ENCODE measurements around the gene GAB2.
"Not testable (repeated sequence)": the region's sequence is repeated elsewhere in the genome, so short reads cannot be mapped to it uniquely, and the experiment has no call there.

Gene GAB2

DNA sequence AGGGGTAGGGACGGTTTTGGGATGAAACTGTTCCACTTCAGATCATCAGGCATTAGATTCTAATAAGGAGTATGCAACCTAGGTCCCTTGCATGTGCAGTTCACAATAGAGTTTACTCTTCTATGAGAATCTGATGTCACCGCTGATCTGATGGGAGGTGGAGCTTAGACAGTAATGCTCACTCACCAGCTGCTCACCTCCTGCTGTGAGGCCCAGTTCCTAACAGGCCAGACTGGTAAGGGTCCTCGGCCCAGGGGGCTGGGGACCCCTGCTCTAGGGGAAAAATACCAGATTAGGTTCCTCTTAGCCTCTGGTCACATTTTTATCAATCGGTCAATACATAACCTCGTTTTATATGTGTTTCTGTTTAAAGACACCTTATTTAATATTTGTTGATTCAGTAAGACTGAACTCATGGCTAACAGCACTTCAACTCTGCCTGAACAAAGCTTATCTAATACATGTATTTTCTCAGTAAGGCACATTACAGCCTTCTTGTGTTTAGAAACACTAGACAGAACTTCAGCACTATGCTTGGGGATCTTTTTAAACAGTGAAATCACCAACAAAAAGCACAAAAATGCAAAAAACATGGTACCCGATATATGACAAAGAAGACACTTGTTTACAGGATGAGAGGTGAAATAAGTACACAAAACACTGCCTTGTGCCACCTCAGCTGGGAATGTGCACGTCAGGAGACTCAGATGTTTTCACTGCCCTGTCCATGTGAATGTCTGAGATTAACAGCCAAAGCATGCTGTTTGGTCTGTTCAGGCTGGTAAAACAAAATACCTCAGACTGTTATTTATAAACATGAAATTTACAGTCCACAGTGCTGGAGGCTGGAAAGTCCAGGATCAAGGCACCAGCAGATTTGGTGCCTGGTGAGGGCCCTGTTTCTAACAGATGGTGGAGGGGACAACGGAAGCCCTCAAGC, 121.4 kb downstream of the GAB2 start:
- H3K27ac ChIP-seq: no peak overlapping the region
- TF ChIP-seq, protein P1, sequence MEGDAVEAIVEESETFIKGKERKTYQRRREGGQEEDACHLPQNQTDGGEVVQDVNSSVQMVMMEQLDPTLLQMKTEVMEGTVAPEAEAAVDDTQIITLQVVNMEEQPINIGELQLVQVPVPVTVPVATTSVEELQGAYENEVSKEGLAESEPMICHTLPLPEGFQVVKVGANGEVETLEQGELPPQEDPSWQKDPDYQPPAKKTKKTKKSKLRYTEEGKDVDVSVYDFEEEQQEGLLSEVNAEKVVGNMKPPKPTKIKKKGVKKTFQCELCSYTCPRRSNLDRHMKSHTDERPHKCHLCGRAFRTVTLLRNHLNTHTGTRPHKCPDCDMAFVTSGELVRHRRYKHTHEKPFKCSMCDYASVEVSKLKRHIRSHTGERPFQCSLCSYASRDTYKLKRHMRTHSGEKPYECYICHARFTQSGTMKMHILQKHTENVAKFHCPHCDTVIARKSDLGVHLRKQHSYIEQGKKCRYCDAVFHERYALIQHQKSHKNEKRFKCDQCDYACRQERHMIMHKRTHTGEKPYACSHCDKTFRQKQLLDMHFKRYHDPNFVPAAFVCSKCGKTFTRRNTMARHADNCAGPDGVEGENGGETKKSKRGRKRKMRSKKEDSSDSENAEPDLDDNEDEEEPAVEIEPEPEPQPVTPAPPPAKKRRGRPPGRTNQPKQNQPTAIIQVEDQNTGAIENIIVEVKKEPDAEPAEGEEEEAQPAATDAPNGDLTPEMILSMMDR (conservative IDR thresholded peaks at IDR 0.05): no peak
- no peak for TF ChIP-seq ZFX (IDR thresholded peaks at IDR 0.05)

DNA sequence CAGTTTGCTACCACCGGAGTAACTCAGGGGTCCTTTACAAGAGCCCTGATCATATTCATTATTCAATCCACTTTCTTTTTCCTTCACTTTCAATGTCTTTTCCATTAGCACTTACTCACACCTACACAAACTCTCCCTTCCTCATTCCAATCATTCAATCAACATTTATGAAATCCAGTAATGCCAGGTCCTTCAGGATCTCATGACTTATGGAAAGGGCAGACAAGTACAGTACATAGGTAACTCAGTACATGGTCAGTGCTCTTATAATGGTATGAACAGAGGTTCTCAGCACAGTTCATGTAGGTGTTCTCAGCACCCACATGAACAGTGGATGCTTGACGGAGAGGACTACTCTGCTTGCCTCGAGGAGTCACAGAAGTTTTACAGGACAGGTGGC, 122.3 kb downstream of the GAB2 start:
- no peak for TF ChIP-seq ZFX (IDR thresholded peaks at IDR 0.05)
- TF ChIP-seq, protein P1 (conservative IDR thresholded peaks at IDR 0.05): no peak
- H3K27ac ChIP-seq: no peak overlapping the region

DNA sequence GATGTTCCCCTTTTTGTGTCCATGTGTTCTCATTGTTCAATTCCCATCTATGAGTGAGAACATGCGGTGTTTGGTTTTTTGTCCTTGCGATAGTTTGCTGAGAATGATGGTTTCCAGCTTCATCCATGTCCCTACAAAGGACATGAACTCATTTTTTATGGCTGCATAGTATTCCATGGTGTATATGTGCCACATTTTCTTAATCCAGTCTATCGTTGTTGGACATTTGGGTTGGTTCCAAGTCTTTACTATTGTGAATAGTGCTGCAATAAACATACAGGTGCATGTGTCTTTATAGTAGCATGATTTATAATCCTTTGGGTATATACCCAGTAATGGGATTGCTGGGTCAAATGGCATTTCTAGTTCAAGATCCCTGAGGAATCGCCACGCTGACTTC, 123.5 kb downstream of the GAB2 start:
- not testable (repeated sequence) for H3K27ac ChIP-seq

DNA sequence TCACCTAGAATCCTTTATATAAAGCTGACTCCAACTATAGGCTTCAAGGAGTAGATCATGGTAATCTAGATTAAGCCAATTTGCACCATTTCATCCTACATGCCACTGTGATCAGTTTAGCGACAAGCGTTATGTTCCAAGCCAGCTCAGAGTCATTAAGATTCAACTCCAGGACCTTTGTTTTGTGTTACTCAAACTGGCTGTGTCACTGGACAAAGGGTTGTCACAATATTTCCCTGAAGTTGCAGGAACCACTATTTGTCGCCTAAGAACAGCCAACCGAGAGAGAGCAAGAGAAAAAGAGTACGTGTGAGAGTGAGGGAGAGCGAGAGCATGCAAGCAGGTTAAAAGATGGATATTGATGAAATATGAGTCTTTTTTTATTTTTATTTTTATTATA, 124.1 kb downstream of the GAB2 start:
- TF ChIP-seq ZFX (IDR thresholded peaks at IDR 0.05): no peak
- TF ChIP-seq, protein P1 (conservative IDR thresholded peaks at IDR 0.05): no peak
- no peak overlapping the region for H3K27ac ChIP-seq

DNA sequence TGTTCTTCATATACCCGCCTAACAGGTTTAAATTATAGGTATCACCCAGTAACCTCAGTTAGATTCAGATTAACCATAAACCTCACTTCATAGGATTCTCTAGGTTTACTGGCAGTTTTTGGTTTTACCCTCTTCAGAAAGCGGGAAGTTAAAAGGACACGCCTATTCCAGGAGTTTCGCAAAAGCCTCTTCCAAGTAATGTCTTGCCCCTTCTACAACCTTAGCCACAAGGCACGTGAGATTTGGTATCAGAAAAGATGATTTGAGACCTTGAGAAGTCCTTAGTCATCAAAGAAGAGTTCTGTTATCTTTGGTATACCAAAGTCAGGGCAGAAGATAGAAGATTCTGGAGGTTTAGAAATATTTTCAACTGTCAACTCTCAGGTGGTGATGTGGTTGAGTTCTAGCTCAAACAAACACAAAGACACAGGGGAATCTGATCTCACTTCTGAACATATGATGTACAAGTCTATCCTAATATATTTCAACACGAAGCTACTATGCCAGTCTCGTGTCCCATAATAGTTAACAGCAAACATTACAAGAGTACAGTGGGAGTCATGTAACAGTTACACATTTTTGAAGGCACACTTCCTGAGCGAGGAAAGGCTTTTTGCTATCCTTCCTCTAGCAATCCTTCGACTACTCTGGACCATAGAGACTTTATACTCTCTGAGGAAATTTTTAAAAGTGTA, 125.4 kb downstream of the GAB2 start:
- no peak overlapping the region for H3K27ac ChIP-seq
- TF ChIP-seq, protein P1 (conservative IDR thresholded peaks at IDR 0.05): no peak
- no peak for TF ChIP-seq ZFX (IDR thresholded peaks at IDR 0.05)

DNA sequence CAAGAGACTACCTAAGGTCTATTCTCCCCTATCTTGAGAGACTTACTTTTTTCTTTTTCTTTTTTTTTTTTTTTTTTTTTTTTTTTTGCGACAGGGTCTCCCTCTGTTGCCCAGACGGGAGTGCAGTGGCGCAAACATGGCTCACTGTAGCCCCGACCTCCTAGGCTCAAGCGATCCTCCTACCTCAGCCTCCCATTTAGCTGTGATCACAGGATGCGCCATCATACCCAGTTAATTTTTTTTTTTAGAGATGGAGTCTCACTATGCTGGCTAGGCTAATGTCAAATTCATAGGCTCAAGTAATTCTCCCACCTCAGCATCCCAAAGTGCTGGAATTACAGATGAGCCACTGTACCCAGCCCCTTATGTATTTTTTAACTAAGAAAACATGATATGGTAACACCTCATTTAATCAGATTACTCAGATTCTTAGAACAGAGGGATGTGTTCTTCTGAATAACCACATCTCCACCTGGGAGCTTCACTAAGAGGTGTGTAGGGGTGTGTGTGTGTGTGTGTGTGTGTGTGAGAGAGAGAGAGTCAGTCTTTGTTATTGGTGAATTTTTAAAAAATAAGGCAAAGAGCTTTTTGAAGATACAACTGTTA, 126.0 kb downstream of the GAB2 start:
- H3K27ac ChIP-seq: no peak overlapping the region
- TF ChIP-seq, protein P1 (conservative IDR thresholded peaks at IDR 0.05): no peak
- TF ChIP-seq ZFX (IDR thresholded peaks at IDR 0.05): no peak

DNA sequence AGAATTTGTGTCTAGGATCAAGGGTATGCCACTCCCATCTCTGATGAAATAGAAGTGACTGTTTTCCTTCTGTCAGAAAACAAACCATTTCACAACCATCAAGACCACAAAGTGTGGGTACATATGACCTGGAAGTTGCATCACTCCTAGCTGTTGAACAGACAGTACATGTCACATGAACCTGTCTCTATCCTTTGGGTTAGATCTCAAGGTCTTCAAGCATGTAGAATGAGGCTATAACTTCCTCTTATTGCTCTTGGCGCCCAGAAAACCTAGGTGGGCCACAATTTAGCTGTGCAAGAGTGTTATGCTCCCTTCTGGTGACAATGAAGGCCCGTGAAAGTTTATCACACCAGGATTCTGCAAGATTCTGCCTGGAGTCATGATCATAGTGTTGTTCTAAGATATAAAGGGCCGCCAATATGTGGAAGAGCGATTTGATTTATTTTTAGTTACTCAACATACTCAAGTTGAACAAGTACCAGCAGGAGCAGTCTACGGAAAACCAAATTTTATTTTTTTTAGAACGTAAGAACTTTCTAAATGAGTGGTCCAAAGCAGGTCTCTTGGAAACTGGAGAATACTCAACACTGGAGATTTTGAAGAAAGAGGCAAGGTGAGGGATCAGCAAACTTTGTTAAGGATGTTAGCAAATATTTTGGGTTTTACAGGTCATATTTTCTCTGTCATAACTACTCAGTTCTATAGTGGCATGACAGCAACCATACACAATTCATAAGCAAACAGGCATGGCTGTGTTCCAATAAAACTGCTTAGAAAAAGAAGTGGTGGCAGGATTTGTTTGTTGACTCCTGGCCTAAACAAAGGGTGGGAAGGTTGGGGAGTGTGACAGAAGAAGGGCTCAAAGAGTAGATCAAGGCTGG, 127.1 kb downstream of the GAB2 start:
- TF ChIP-seq ZFX (IDR thresholded peaks at IDR 0.05): no peak
- TF ChIP-seq, protein P1 (conservative IDR thresholded peaks at IDR 0.05): no peak
- no peak overlapping the region for H3K27ac ChIP-seq
